EL (cell line): ENCODE results near the gene IGF2BP2.
"Not testable (repeated sequence)": the region's sequence is repeated elsewhere in the genome, so short reads cannot be mapped to it uniquely, and the experiment has no call there.

Experiments used
- DNase-seq: peaks from one replicate; pipeline ENCODE4 v3.0.0-alpha.2; 2016

IGF2BP2 gene

DNA sequence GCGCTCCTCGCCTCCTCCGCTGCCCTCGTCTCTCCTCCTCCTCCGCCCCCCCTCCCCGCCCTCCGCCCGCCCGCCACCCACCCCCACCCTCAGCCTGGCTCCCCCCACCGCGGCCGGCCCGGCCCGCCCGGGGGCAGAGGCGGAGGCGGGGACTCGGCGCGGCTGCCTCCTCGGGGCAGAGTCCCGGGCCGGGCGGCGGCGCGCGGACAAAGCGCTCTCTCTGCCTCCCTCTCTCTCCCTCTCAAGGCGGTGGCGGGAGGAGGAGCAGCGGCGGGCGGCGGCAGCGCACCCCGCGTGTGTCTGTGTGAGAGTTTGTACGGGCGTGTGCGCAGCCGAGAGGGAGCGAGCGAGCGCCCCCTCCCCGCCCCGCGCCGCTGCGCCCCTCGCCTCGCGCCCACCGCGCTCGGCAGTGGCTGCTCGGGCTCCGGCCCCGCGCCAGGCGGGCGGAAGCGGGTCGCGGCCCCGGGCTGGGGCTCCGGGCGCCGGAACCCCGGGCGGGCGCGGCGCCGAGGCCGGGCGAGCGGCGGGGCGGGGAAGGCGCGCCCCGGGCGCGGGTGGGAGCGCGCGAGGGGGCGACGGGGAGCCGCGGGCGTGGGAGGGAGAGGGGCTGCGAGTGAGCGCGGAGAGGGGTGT is at the start of gene IGF2BP2:
IGF2BP2 (minus strand) TSS at position 37 of the 633 bp plus-strand sequence. CDS start 82 bp downstream, outside the sequence.
- DNase-seq, result peak; percentile 87

DNA sequence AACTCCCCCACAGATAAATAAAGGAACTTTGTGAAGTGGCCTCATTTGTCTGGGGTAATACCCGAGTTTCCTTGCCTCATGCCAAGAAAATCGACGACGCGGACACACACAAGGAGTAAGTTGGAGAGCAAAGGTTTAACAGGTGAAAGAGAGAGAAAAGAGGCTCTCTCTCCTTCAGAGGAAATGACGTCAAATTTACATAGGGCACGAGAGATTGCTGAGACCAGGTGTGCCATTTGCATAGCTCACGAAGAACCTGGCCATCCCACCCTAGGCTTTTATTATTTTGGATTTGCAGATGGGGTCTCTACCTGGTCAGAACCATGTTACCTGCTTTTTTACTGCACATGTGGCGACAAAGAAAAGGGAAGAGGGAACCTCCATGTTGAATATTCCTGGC is 49.3 kb upstream of the IGF2BP2 start:
- DNase-seq, result no peak

DNA sequence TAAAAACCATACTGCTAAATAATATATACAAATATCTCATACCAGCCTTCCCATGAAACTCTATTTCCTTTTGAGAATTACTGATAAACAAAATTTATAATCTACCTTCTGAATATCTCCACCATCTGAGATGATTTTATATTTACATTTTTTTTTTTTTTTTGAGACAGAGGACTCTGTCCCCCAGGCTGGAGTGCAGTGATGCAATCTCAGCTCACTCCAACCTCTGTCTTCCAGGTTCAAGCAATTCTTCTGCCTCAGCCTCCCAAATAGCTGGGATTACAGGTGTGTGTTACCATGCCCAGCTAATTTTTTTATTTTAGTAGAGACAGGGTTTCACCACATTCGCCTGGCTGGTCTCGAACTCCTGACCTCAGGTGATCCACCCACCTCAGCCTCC is 42.8 kb upstream of the IGF2BP2 start:
- DNase-seq, result no peak

DNA sequence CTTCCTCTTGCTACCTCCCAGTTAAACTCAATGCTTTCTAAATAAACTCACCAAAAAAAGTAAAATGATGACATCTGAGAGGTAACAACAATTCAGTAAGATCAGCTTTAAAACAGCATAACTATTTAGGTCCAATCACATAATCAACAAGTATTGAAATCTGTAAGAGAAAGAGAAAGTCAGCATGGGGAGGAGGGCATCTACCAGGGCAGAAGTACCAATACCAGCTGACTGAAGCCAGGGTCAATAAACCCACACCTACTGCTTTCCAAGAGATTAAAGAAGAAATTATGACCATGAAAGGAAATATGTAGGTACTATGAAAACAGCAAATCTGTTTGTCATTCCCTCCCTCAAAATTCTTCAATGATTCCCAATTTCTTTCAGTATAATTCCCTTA is 42.2 kb upstream of the IGF2BP2 start:
- no peak for DNase-seq

DNA sequence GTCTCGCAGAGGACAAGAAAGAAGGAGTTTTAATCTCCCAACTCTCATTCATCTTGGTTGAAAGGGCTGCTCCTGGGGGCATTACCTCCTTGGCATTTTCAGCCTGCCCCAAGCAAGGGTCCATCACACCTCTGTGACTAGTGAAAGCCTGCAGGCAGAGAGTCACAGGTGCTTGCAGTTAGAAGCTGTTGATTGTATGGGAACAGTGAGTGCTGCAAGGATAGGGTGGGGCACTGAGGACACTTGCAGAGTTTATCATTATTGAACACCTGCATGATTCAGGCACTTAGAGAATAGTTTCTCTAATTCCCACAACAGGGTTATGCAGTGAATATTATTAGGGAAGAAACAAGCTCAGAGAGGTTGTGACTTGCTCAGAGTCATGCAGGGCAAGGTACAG is 41.7 kb upstream of the IGF2BP2 start:
- no peak for DNase-seq

DNA sequence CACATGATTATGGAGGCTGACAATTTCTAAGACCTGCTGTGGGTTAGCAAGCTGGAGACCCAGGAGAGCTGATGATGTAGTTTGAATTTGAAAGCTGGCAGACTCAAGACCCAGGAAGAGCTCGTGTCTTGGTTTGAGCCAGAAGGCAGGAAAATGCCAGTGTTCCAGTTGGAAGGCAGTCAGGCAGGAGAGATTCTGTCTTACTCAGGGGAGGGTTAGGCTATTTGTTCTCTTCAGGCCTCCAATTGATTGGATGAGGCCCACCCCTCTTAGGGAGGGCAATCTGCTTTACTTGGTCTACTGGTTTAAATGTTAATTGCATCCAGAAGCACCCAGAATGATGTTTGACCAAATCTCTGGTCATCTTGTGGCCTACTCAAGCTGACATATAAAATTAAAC is 40.4 kb upstream of the IGF2BP2 start:
- DNase-seq, result no peak

DNA sequence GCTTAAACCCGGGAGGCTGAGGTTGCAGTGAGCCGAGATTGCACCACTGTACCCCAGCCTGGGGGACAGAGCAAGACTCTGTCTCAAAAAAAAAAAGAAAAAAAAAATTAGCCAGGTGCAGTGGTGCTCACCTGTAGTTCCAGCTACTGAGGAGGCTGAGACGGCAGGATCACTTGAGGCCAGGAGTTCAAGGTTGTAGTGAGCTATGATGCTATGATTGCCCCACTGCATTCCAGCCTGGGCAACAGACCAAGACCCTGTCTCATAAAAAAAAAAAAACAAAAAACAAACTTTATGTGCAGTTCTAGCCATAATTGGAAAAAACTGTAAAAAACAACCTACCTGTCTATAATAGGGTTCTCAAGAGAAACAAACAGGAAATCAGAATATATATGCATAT is 39.9 kb upstream of the IGF2BP2 start:
- DNase-seq, result no peak

DNA sequence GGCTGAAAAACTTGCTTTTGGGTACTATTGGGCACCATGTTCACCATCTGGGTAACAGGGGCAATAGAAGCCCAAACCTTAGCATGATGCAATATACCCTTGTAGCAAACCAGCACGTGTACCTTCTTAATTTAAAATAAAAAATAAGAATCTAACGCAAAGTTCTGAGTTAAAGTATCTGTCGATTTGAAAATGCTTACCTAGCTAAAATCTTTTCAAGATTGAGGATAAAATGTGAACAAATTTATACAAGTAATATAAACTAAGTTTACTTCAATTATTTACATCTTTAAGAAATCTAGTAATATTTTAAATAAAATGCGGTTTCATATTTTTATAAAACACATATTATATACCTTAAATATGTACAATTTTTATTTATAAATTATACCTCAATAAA is 38.1 kb upstream of the IGF2BP2 start:
- DNase-seq, result no peak

DNA sequence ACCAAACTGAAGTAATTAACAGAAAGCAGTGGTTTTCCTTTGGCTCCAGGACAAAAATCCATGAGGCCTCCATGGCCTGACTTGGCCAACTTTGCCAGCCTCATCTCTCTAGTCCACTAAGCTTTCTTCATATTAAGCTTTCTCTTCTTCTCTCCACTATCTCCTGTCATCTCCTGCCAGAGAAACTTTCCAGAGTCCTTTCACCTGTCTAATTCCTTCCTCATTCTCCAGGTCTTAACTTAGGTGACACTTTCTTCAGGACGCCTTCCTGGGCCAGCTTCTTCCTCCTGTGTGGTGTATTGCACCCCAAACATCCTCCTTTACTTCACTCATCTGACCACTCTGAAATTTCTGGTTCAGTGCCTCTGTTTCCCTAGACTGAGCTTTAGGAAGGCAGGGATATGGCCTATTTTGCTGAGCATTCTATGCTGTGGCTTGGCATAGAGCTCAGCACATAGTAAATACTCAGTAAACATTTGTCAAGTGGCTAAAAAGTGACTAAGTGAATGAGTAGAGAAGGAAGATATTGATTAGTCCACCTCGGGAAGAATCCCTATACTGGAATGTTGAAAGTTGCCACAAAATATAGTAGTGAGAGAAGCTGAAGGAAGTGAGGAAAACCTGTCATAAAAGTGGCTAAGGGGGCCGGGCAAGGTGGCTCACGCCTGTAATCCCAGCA is 34.6 kb upstream of the IGF2BP2 start:
- no peak for DNase-seq

DNA sequence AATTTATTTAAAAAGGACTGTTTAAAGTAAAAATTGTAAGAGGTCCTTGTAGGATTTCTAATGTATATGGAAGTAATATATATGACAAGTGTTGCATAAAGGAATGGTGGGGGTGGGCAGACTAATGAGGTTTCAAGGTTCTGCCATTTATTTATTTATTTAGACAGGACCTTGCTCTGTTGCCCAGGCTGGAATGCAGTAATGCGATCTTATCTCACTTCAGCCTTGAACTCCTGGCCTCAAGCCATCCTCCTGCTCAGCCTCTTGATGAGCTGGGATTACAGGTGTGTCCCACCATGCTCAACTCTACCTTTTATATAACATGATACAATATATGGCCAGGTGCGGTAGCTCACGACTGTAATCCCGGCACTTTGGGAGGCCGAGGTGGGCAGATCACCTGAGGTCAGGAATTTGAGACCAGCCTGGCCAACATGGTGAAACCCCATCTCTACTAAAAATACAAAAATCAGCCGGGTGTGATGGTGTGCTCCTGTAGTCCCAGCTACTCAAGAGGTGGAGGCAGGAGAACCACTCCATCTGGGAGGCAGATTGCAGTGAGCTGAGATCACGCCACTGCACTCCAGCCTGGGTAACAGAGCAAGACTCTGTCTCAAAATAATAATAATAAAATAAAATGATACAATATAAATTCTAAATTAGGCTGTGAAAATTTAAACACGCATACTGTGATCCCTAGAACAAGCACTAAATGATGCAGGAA is 33.8 kb upstream of the IGF2BP2 start:
- no peak for DNase-seq

DNA sequence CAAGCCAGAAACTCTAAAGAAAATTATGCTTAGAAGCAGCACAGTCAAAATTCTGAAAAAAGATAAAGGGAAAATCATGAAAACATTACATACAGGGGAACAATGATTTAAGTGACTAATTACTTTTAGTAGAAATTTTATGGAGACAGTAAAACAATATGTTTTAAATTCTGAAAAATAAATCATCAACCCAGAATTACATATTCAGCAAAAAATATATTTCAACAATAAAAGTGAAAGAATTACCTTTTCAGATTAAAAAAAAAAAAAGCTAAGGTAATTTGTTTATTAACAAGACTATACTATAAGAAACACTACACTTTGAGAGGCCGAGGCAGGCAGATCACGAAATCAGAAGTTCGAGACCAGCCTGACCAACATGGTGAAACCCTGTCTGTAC is 32.4 kb upstream of the IGF2BP2 start:
- DNase-seq, result no peak

DNA sequence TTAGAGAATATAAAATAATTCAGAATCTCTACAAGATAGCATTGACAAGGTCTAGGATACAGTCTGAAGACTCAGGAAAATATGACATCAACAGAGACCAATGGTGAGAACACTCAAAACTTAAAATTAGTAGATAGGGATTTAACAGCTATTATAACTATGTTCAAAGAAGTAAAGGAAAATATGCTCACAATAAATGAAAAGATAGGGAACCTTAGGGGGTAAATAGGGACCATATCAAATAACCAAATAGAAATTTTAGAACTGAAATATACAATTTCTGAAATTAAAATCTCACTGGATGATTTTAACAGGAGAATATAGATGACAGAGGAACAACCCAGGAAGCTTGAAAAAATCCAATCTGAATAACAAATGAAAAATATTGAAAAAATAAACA is 31.8 kb upstream of the IGF2BP2 start:
- DNase-seq, result no peak

DNA sequence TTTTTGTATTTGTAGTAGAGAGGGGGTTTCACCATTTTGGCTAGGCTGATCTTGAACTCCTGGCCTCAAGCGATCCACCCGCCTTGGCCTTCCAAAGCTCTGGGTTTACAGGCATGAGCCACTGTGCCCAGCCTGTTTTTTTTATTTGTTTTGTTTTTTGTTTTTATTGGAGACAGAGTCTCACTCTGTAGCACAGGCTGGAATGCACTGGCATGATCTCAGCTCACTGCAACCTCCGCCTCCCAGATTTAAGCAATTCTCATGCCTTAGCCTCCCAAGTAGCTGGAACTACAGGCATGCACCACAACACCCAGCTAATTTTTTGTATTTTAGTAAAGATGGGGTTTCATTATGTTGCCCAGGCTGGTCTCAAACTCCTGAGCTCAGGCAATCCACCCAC is 28.9 kb upstream of the IGF2BP2 start:
- DNase-seq, result peak; percentile 62

DNA sequence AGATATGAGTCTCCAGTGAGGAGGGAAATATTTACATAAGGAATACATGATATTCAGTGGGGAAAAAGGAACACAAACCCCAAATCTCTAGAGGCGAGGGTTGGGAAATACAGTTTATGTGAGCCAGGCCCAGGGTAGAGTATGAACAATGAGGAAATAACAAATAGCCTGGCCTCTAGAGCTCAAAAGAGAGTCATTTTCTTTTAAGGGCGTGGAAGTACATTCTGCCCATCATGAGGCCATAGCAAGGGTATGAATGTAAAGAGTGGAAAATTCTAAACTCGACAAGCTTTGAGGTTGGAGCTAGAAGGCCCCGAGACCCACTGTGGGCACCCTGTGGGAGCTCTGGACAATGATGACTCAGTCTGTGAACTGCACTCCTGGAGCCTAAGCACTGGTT is 27.8 kb upstream of the IGF2BP2 start:
- no peak for DNase-seq

DNA sequence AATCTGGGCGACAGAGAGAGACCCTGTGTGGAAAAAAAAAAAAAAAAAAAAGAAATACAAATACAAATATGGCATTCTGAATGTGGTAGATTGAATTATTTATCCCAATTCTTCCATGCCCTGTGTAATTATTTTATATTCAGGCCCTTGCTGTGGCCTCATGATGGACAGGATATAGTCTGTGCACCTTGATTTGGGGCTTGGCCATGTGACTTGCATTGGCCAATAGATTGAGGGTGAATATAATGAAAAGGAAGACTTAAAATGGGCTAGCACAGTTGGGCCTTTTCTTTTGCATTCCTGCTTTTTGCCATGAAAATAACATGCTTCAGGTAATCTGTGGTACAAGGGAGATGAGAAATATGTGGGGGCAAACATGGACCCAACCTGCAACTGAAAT is 27.1 kb upstream of the IGF2BP2 start:
- DNase-seq, result no peak

DNA sequence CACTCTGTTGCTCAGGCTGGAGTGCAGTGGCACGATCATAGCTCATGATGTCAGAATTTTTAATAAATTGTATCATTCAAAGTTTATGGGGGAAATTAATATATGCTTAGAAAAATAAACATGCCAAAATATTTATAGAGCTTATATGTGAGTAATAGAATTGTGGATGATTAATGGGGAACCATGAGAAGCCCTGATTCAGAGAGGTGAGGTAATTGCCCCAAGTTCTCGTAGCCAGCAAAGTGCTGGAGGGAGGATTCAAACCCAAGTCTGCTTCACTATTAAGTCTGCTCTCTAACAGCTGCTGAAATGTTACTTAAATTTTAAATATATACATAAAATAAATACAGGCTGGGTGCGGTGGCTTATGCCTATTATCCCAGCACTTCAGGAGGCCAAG is 26.2 kb upstream of the IGF2BP2 start:
- peak; percentile 60 for DNase-seq

DNA sequence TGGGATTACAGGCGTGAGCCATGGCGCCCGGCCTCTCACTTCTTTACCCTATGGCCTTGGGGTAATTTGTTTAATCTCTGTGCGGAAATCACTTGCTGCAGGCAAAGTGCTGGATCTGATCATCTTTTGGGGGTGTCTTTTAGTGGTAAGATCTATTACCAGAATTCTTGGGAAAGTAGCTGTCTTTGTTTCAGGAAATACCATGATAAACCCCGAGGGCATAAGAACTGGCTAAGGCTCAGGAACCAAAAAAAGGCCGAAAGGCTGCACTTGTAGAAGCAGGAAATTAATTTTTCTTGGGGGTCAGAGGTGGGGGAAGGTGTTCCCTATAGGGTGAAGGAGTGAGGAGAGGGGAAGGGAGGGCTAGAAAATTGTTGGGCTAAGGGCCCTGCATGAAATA is 22.7 kb upstream of the IGF2BP2 start:
- DNase-seq, result peak; percentile 75

DNA sequence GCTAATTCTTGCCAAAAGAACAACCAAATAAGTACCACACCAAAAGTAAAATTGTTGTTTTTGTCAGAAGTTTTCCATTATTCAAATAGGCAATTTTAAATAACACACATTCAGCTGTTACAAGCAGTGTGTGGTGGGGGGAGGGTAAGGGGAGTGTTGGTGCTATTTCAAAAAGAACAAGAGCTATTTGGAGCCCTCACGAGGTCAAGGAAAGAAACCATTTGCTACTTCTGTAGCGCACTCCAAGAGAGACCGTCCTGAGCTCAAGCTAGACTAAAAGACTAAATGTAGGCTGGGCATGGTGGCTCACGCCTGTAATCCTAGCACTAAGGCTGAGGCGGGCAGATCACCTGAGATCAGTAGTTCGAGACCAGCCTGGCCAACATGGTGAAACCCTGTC is 21.2 kb upstream of the IGF2BP2 start:
- DNase-seq, result no peak

DNA sequence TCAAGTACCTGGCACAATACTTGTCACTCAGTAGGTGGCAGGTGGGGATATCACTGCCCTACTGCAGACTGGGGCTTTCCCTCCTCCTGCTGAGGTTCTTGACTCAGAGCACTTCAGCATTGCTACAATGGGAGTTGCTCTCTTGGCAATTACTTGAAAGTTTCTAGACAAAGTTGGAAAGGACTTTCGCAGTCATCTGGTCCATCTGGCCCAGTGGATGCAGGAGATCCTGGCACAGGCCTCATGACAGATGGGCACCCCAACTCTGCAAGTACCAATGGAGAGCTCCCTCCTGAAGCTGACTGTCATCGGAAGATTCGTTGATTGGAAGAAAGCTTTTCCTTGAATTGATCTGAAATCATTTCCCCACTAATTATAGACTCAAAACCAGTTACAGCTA is 19.2 kb upstream of the IGF2BP2 start:
- DNase-seq, result no peak

DNA sequence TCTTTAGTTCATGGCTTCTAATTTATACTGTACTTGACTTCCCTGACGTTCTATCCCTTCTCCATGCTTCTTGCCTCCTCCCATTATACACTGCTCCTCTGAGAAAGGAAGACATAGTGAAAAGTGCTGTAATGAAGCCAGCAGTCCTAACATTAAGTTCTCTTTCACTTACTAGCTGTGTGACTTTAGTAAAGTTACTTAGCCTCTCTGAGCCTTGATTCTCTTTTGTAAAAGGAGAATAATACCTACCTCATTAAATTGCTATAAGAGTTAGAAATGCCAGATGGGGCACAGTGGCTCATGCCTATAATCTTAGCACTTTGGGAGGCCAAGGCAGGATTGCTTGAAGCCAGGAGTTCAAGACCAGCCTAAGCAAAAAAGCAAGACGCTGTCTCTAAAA is 18.8 kb upstream of the IGF2BP2 start:
- DNase-seq, result no peak

DNA sequence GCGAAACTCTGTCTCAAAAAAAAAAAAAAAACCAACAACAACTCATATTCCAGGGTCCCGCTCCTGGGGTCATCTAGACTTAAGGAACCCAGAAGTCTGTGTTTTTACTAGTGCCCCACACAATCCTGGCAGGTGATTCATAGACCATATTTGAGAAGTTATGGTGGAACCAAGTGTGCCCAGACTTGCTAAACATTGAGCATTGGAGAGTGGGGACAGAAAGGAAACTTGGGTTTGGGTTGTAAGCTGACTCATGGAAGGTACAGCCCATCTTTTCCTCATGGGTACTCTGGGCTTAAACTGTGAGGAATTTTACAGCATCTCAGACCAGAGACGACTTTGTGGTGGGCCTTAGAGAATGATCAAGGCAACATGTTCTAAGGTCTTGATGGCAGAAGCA is 18.3 kb upstream of the IGF2BP2 start:
- no peak for DNase-seq

DNA sequence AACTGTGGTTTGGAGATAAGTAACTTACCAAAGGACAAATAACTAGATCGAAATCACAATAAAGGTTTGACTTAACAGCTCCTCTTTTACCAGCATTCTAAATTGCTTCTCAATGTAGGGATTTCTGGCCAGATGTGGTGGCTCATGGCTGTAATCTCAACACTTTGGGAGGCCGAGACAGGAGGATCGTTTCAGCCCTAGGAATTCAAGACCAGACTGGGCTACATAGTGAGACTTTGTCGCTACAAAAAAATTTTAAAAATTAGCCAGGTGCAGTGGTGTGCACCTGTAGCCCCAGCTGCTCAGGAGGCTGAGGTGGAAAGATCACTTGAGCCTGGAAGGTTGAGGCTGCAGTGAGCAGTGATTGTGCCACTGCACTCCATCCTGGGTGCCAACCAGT is 17.4 kb upstream of the IGF2BP2 start:
- no peak for DNase-seq

DNA sequence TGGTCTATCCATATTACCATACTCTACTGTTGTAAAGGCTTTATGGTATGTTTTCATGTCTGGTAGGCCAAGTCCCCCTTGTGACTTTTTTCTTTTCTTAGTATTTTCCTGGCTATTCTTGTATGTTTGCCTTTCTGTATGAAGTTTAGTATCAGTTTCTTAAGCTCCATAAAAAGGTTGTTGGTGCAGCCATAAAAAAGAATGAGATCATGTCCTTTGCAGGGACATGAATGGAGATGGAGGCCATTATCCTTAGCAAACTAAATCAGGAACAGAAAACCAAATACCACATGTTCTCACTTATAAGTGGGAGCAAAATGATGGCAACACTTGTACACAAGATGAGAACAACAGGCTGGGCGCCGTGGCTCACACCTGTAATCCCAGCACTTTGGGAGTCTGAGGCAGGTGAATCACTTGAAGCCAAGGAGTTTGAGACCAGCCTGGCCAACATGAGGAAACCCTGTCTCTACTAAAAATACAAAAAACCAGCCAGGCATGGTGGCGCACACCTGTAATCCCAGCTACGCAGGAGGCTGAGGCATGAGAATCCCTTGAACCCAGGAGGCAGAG is 13.7 kb upstream of the IGF2BP2 start:
- not testable (repeated sequence) for DNase-seq

DNA sequence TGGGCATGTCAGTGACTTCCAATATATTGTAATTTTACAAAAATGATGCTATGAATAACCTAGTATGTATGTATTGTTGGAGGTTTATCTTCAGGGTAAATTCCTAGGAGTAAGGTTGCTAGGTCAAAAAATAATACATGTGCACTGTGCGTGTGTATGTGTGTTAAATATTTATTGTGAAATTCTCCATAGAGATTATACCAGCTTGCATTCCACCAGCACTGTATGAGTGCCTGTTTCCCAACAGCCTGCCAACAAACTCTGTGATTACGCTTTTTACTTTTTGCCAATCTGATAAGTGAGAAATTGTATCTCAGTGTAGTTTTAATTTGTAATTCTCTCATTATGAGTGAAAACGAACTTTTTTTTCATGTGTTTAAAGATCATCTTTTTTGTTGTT is 12.6 kb upstream of the IGF2BP2 start:
- DNase-seq, result no peak
